GM23248 (cell line): ENCODE measurements around the gene SSX2IP. TPM values are rescaled to one million over a fixed set of nuclear protein-coding genes. Genes with fewer than 3 reads are reported as not detected.

Experiments
- DNase-seq: peaks from one replicate; pipeline ENCODE4 v3.0.0-alpha.2; 2015
- H2AFZ ChIP-seq: fragments of 200-600 bp; sonication (generic); 2 replicates; pipeline ENCODE4 v1.6.1; 2016; ENCODE audit warnings: antibody characterized with exemption
- H3F3A ChIP-seq: fragments of 200-600 bp; sonication (generic); 2 replicates; pipeline ENCODE4 v1.6.1; 2016; ENCODE audit warnings: mild to moderate bottlenecking, antibody characterized with exemption, mixed run types; ENCODE audit not compliant: insufficient read depth
- H3K27ac ChIP-seq: fragments of 200-600 bp; sonication (generic); 2 replicates; pipeline ENCODE4 v1.5.1; 2016; ENCODE audit warnings: mild to moderate bottlenecking
- H3K27me3 ChIP-seq: fragments of 200-600 bp; sonication (generic); replicated peaks from 2 replicates; pipeline ENCODE4 v1.6.1; 2016; ENCODE audit warnings: mild to moderate bottlenecking; ENCODE audit not compliant: insufficient read depth
- H3K36me3 ChIP-seq: fragments of 200-600 bp; sonication (generic); 2 replicates; pipeline ENCODE4 v1.6.1; 2016; ENCODE audit warnings: low read depth, mild to moderate bottlenecking
- H3K4me1 ChIP-seq: fragments of 200-600 bp; sonication (generic); 2 replicates; pipeline ENCODE4 v1.6.1; 2016; ENCODE audit warnings: mild to moderate bottlenecking; ENCODE audit not compliant: insufficient read depth
- H3K4me2 ChIP-seq: fragments of 200-600 bp; sonication (generic); one replicate; pipeline ENCODE4 v1.6.1; 2016; ENCODE audit warnings: mild to moderate bottlenecking; ENCODE audit not compliant: unreplicated experiment
- H3K4me3 ChIP-seq: fragments of 200-600 bp; sonication (generic); 2 replicates; pipeline ENCODE4 v1.5.1; 2016; ENCODE audit warnings: mild to moderate bottlenecking
- H3K79me2 ChIP-seq: fragments of 200-600 bp; sonication (generic); 2 replicates; pipeline ENCODE4 v1.6.1; 2016; ENCODE audit warnings: mild to moderate bottlenecking; ENCODE audit not compliant: insufficient read depth
- H3K9ac ChIP-seq: fragments of 200-600 bp; sonication (generic); 2 replicates; pipeline ENCODE4 v1.6.1; 2016; ENCODE audit warnings: mild to moderate bottlenecking
- H3K9me2 ChIP-seq: fragments of 200-600 bp; sonication (generic); 2 replicates; pipeline ENCODE4 v1.6.1; 2016; ENCODE audit warnings: mixed run types, mild to moderate bottlenecking, moderate library complexity; ENCODE audit not compliant: insufficient read depth
- H3K9me3 ChIP-seq: fragments of 200-600 bp; sonication (generic); one replicate; pipeline ENCODE4 v1.6.1; 2017; ENCODE audit warnings: low read depth
- H4K20me1 ChIP-seq: fragments of 200-600 bp; sonication (generic); 2 replicates; pipeline ENCODE4 v1.6.0; 2016; ENCODE audit not compliant: insufficient read depth
- EZH2 ChIP-seq: fragments of 200-600 bp; sonication (generic); IDR thresholded peaks from 2 replicates; pipeline ENCODE4 v1.6.1; 2018; ENCODE audit warnings: antibody characterized with exemption, mild to moderate bottlenecking; ENCODE audit not compliant: insufficient read depth, poor library complexity, severe bottlenecking
- EZH2phosphoT487 ChIP-seq: fragments of 200-600 bp; sonication (generic); IDR thresholded peaks from 2 replicates; pipeline ENCODE4 v1.6.1; 2018; ENCODE audit warnings: antibody characterized with exemption, moderate library complexity, mild to moderate bottlenecking, low read depth; ENCODE audit not compliant: insufficient read depth
- WGBS, 2 experiments: methylation state at CpG; one replicate each; pipeline ENCODE4 v1.1.6; 2015 to 2017; ENCODE audit warnings: low lambda C conversion rate in 2 of 2, low coverage in 1 of 2; ENCODE audit errors: missing lambda C conversion rate in 2 of 2; 5-methylcytosine and 5-hydroxymethylcytosine counted together
- in situ Hi-C: fragments of 300-500 bp; cut with MboI; formaldehyde crosslinking; loops from 2 replicates; pipeline ENCODE4 v1.15.0; 2020
- polyA plus RNA-seq: library from polyadenylated mRNA; unstranded; fragments of >200 nt; fragmentation: Nextera tagmentation; extraction: Ambion mirVana; gene quantifications from 2 replicates; pipeline ENCODE4 v1.2.1, GENCODE V29; 2016
- total RNA-seq: library from RNA; depleted of rRNA; stranded (reverse); fragments of >200 nt; shearing (Covaris generic); gene quantifications from 2 replicates; pipeline ENCODE4 v1.2.3, GENCODE V29; 2014

The SSX2IP gene
- total and polyA plus RNA-seq, 2 experiments from 2014 or later: 11.3 to 15.3 TPM

GRCh38 chr1:84606977-84607376, 83.3 kb downstream of the SSX2IP start:
- in situ Hi-C loops: loop anchor here (25.0 kb wide), 2 partner anchors 445 to 695 kb away; no protein-coding TSS in a partner anchor
- H3K79me2 ChIP-seq: no peaks in the 10 kb centered on the region
- no peak overlapping the region for H3K27ac ChIP-seq
- TF ChIP-seq EZH2phosphoT487: no peak
- TF ChIP-seq EZH2: no peak
- no peaks in the 10 kb centered on the region for H3K27me3 ChIP-seq
- H4K20me1 ChIP-seq: no peaks in the 10 kb centered on the region
- H3K4me1 ChIP-seq: peaks cover 11% of the 10 kb centered on the region
- no peak overlapping the region for H3K9ac ChIP-seq
- H3K9me3 ChIP-seq: no peaks in the 10 kb centered on the region
- H3K4me3 ChIP-seq: no peak overlapping the region
- H3K9me2 ChIP-seq: no peaks in the 10 kb centered on the region
- H2AFZ ChIP-seq: no peak overlapping the region
- H3K36me3 ChIP-seq: no peaks in the 10 kb centered on the region
- no peak overlapping the region for H3K4me2 ChIP-seq
- DNase-seq: no peak
- WGBS, 2 experiments: 80 to 82% methylated on average over 5 of the region's 5 CpGs
- peaks cover 21% of the 10 kb centered on the region for H3F3A ChIP-seq

- Histone ChIP-seq H4K20me1 (no peaks in the 10 kb centered on the region), H3K4me2 (no peak overlapping the region), H2AFZ (no peak overlapping the region), H3K27me3 (no peaks in the 10 kb centered on the region), H3K79me2 (no peaks in the 10 kb centered on the region), H3K36me3 (no peaks in the 10 kb centered on the region), H3F3A (peaks cover 24% of the 10 kb centered on the region), H3K9ac (0 out of 2 replicates have a peak overlapping the region, but pooled peaks have one; percentile 76), H3K4me1 (peaks cover 23% of the 10 kb centered on the region), H3K4me3 (no peak overlapping the region), H3K9me2 (no peaks in the 10 kb centered on the region), H3K9me3 (no peaks in the 10 kb centered on the region), H3K27ac (peak overlapping the region; percentile 87; the same call in 1 of the 2 replicates)
- no peak for TF ChIP-seq EZH2
- no peak for TF ChIP-seq EZH2phosphoT487
- no peak for DNase-seq
- in situ Hi-C loops: loop anchor here (25.0 kb wide), 2 partner anchors 443 to 693 kb away; no protein-coding TSS in a partner anchor
- 95 to 100% methylated on average over 1 of the region's 1 CpG for WGBS, 2 experiments
Observed at GRCh38 chr1:84605157-84605556, 85.1 kb downstream of the SSX2IP start.

- H3K4me2 ChIP-seq: peak overlapping the region; percentile 94
- WGBS, 2 experiments: 5% methylated on average over 15 of the region's 15 CpGs
- H3K9me3 ChIP-seq: no peaks in the 10 kb centered on the region
- peak overlapping the region; percentile 87 for H3K27ac ChIP-seq
- peaks cover 32% of the 10 kb centered on the region for H3K4me1 ChIP-seq
- H3K9ac ChIP-seq: peak overlapping the region; percentile 76
- no peaks in the 10 kb centered on the region for H3K9me2 ChIP-seq
- TF ChIP-seq EZH2phosphoT487: no peak
- no peak for TF ChIP-seq EZH2
- peaks cover 34% of the 10 kb centered on the region for H3F3A ChIP-seq
- no peaks in the 10 kb centered on the region for H4K20me1 ChIP-seq
- H2AFZ ChIP-seq: peak overlapping the region; percentile 68
- DNase-seq: peak; percentile 98
- H3K79me2 ChIP-seq: no peaks in the 10 kb centered on the region
- no peaks in the 10 kb centered on the region for H3K27me3 ChIP-seq
- H3K4me3 ChIP-seq: peak overlapping the region; percentile 76
- H3K36me3 ChIP-seq: no peaks in the 10 kb centered on the region
- in situ Hi-C loops: loop anchor here (5.0 to 25.0 kb wide), 3 partner anchors 162 to 692 kb away; no protein-coding TSS in a partner anchor
Observed at GRCh38 chr1:84603941-84604830, 86.1 kb downstream of the SSX2IP start.

DNA sequence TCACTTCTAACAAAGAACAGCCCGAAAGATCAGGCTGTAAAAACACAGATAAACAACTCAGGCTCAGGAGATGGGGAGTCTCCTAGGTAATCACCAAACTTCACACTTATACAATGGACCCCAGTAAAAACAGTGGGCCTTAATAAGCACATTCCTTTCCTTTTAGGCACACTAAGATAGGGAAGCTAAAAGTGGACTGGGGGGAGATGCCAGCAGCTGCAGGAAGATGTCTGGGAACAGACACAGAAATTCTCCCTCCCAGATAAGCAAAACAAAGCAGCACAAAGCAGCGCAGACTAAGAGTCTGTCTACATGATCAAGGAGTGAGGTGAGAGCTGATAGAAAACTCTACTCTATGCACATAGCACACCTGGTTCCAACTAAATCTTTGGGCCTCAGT, 87.0 kb downstream of the SSX2IP start:
- in situ Hi-C loops: loop anchor here (5.0 to 25.0 kb wide), 3 partner anchors 161 to 691 kb away; no protein-coding TSS in a partner anchor
- peak overlapping the region; percentile 68 for H2AFZ ChIP-seq

More for the DNA sequence above, 87.0 kb downstream of the SSX2IP start:
- Histone ChIP-seq H3F3A (peaks cover 44% of the 10 kb centered on the region), H3K4me2 (peak overlapping the region; percentile 94), H3K79me2 (no peaks in the 10 kb centered on the region), H3K4me1 (peaks cover 42% of the 10 kb centered on the region), H4K20me1 (no peaks in the 10 kb centered on the region), H3K9ac (peak overlapping the region; percentile 76), H3K9me3 (no peaks in the 10 kb centered on the region), H3K36me3 (no peaks in the 10 kb centered on the region), H3K9me2 (no peaks in the 10 kb centered on the region), H3K4me3 (peak overlapping the region; percentile 76), H3K27ac (peak overlapping the region; percentile 87), H3K27me3 (no peaks in the 10 kb centered on the region)
- peak; percentile 33 for DNase-seq
- TF ChIP-seq EZH2phosphoT487: no peak
- no peak for TF ChIP-seq EZH2
- WGBS, 2 experiments: 31 to 32% methylated on average over 2 of the region's 2 CpGs
